OCI-LY1 (cell line): Measurements from ENCODE around the gene SLC17A9.

Experiments used
- CTCF ChIP-seq: fragments of 200-600 bp; sonication (generic), shearing (Covaris generic); IDR thresholded peaks from 2 replicates; pipeline ENCODE4 v1.5.1; 2017; ENCODE audit warnings: mild to moderate bottlenecking, antibody characterized with exemption, low read length, moderate library complexity, mixed read lengths
- EZH2 ChIP-seq: fragments of 200-600 bp; sonication (generic), shearing (Covaris generic); IDR thresholded peaks from 2 replicates; pipeline ENCODE4 v1.8.0; 2017; ENCODE audit warnings: borderline replicate concordance, mixed run types, mild to moderate bottlenecking, antibody characterized with exemption, low read length, moderate library complexity, mixed read lengths

GRCh38 chr20:62913043-62913630, 39.4 kb upstream of the SLC17A9 start:
- no peak for TF ChIP-seq CTCF
- TF ChIP-seq EZH2, result no peak
